Right ventricle myocardium superior (tissue), 1 donor: ENCODE measurements around the gene DOLPP1. TPM values are rescaled to one million over a fixed set of nuclear protein-coding genes. Genes with fewer than 3 reads are reported as not detected.

Source experiments
- total RNA-seq: library from RNA; stranded (reverse); fragmentation: NEBNext Ultra II Directional; extraction: Animal tissue kit (Norgen Biotek cat#: 25700); gene quantifications from one replicate; pipeline ENCODE4 v1.2.1, GENCODE V29; 2021
- donor health status: DM: no; HTN: yes; CAD: no; lungs with severe emphysema.

The DOLPP1 gene
- total RNA-seq, 1 donor from 2014 or later: 4.4 TPM

Other genes with a start within 250 kb of the DOLPP1 start
- 12.6 TPM for gene KYAT1, start 199.2 kb upstream of the DOLPP1 start, total RNA-seq
- 20.2 TPM for gene LRRC8A, start 199.0 kb upstream of the DOLPP1 start, total RNA-seq
- gene PHYHD1, start 160.1 kb upstream of the DOLPP1 start, total RNA-seq: 28.7 TPM
- gene DOLK, start 133.5 kb upstream of the DOLPP1 start, total RNA-seq: 6.4 TPM
- 21.0 TPM for gene NUP188, start 133.4 kb upstream of the DOLPP1 start, total RNA-seq
- 30.8 TPM for gene SH3GLB2, start 52.8 kb upstream of the DOLPP1 start, total RNA-seq
- gene MIGA2, start 44.5 kb upstream of the DOLPP1 start, total RNA-seq: 32.8 TPM
- 85.4 TPM for gene CRAT, start 29.7 kb downstream of the DOLPP1 start, total RNA-seq
- gene PTPA, start 30.3 kb downstream of the DOLPP1 start, total RNA-seq: 179 TPM
- 3.5 TPM for gene IER5L, start 97.2 kb downstream of the DOLPP1 start, total RNA-seq